Measurements from ENCODE around the gene SLC4A4.

The SLC4A4 gene

DNA sequence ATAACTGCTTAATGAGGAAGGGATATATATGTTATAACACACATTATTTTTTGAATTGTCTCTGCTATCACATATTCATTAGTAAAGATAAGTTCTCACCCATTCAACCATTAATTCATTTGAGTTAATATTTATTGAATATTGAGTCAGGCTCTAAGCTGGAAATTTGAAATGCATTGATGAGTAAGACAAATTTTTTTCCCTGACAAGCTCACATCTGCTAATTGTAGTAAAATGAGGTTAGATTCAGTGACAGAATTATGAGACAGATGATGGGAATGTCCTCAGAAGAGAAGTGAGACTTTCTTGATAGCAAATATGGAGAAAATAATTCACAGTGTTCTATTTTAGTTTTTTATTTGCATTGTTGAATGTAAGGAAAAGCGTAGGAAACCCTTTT, 194.3 kb downstream of the SLC4A4 start:
- H3K27ac Mint-ChIP-seq, result no peak overlapping the region
- no peaks in the 10 kb centered on the region for H3K27me3 Mint-ChIP-seq
- no peaks in the 10 kb centered on the region for H3K9me3 Mint-ChIP-seq
- DNase-seq (ENCODE audit: low spot score in 2 of 2) (no peak), ATAC-seq (ENCODE audit: low read depth) (no peak)
- H3K4me1 Mint-ChIP-seq, result no peaks in the 10 kb centered on the region
- H3K36me3 Mint-ChIP-seq, result no peaks in the 10 kb centered on the region
- no peak overlapping the region for H3K4me3 Mint-ChIP-seq

DNA sequence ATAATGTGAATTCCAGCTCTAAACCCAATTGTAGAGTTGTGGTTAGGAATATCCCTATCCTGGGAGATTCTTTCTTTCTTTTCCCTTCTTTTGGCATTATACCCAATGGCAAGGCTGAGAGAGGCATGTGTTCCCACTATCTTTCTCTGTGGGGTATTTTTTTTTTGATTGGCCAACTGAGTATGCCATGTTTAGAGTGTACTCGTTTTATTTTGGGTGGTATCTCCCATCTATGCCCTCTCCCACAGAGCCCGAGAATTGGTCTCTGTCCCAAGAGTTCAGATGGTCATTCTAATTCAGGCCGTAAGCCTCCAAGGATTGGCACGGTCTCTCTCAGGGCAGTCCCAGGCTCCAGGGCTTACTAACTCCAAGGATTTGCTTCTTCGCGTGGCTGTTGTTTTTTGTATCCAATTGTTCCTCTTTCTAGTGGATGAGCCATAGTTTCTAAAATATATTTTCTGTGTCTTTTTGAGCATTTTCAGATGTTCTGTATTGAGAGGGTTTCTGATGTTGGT, 198.8 kb downstream of the SLC4A4 start:
- DNase-seq (ENCODE audit: low spot score in 2 of 2) (no peak), ATAC-seq (ENCODE audit: low read depth) (no peak)
- Mint-ChIP-seq H3K4me3 (no peak overlapping the region), H3K9me3 (no peaks in the 10 kb centered on the region), H3K27ac (no peak overlapping the region), H3K4me1 (peaks cover 5% of the 10 kb centered on the region), H3K27me3 (no peaks in the 10 kb centered on the region), H3K36me3 (no peaks in the 10 kb centered on the region)

DNA sequence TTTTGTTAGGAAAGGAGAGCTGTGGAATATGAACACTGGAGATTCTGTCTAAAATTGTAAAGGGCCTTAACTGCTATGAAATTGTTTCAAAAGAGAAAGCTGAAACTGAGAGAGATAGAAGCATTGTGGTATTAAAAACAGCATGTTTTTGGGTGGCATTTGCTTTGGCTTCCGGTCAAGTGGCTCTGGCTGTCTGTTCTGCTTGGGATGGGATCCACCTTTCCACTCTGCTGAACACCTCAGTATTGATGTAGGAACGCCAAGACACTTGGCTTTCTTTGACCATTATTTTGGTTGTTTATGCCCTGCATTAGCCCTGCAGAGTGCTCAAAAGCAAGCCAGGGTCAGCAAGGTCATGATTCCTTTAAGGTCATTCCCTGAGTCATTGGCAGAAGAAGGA, 199.7 kb downstream of the SLC4A4 start:
- Mint-ChIP-seq H3K36me3 (no peaks in the 10 kb centered on the region), H3K27me3 (peaks cover 1% of the 10 kb centered on the region), H3K27ac (no peak overlapping the region), H3K9me3 (no peaks in the 10 kb centered on the region), H3K4me1 (peaks cover 5% of the 10 kb centered on the region), H3K4me3 (no peak overlapping the region)
- ATAC-seq (ENCODE audit: low read depth) (no peak), DNase-seq (ENCODE audit: low spot score in 2 of 2) (no peak)

DNA sequence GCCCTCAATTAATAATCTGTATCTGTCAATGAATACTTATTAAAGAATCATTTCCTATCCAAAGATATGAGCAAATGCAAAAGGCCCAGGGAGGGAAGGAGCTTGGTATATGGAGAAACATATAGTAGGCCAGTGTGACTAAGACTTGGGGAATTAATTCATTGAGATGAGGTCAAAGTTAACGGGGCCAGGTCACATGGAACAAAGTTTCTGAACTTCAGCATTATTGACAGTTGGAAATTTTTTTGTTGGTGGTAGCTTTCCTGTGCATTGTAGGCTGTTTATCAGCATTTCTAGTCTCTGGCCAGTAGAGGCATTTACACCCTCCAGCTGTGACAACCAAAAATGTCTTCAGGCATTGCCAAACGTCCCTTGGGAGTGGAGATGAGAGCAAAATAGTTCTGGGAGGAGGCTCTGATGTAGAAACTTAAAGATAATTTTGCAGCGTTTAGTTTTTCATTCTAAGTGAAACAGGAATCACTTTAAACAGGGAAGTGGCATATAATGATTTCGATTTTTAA, 202.0 kb downstream of the SLC4A4 start:
- peaks cover 5% of the 10 kb centered on the region for H3K4me1 Mint-ChIP-seq
- no peak overlapping the region for H3K27ac Mint-ChIP-seq
- peaks cover 1% of the 10 kb centered on the region for H3K27me3 Mint-ChIP-seq
- no peak overlapping the region for H3K4me3 Mint-ChIP-seq
- ATAC-seq (ENCODE audit: low read depth), result no peak
- H3K9me3 Mint-ChIP-seq, result no peaks in the 10 kb centered on the region
- no peak for DNase-seq (ENCODE audit: low spot score in 2 of 2)
- H3K36me3 Mint-ChIP-seq, result no peaks in the 10 kb centered on the region

DNA sequence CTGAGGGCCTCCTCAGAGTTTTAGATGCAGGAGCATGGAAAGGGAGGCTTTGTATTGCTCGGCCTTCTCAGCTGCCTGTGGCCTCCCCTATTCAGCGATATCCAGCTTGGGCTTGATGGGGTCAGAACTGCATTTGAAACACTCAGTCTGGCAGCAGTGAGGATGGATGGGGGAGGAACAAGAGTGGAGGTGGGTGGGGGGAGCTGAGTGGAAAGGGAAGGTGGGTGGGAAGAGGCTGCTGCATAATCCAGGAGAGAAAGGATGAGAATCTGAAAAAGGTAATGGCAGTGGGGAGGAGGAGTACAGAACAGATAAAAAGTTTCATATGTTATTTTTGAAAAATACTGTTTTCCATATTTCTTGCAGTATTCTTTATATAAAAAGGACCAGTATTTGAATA, 202.7 kb downstream of the SLC4A4 start:
- Mint-ChIP-seq H3K27me3 (peaks cover 1% of the 10 kb centered on the region), H3K36me3 (no peaks in the 10 kb centered on the region), H3K4me1 (peaks cover 5% of the 10 kb centered on the region), H3K9me3 (no peaks in the 10 kb centered on the region), H3K4me3 (no peak overlapping the region), H3K27ac (no peak overlapping the region)
- ATAC-seq (ENCODE audit: low read depth) (no peak), DNase-seq (ENCODE audit: low spot score in 2 of 2) (no peak)

DNA sequence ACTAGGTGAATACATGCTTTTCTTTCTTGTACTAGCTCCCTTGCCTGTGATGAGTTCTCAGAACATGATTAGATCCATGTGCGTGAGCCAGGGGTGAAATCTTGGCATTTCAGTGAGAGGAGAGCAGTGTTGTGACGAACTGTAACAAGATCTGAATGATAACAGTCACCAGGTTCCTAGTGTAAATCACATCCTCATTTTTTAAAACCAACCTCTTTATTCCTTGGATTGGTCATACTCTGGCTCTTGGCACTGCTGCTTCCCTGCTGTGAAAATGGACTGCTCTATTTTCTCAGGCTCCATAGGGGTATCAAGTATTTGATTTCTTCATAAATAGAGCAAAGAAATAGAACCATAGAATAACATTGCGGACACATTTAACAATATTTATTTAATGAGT, 206.3 kb downstream of the SLC4A4 start:
- Mint-ChIP-seq H3K4me1 (peaks cover 3% of the 10 kb centered on the region), H3K27ac (no peak overlapping the region), H3K27me3 (peaks cover 1% of the 10 kb centered on the region), H3K9me3 (no peaks in the 10 kb centered on the region), H3K4me3 (no peak overlapping the region), H3K36me3 (no peaks in the 10 kb centered on the region)
- DNase-seq (ENCODE audit: low spot score in 2 of 2) (no peak), ATAC-seq (ENCODE audit: low read depth) (no peak)

DNA sequence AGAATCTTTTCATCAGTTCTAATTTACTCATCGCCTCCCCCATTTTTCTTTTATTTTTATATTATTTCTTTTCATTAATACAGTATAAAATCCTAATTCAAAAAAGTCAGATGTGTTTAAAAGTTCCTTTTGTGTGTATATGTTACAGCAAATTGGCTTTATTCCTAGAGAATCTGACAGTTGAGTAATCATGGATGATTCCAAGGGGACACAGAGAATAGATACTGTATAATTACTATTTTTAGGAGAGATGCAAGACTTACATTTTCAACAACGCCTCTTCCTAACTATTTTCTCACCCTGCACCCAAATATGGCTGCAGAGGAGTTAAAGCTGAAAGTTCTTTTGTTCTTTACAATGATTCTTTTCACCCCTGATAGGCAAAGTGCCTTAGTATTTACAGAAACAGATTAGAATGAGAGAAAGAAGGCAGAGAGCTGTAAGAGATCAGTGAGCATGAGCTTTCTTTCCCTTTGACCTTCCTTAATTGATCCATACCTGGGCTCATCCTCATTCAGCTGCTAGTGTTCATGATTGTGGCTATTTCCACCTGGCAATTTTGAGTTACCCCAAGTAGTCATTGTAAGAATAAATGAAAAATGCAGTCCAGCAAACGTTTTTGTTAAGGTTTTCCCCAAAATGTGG, 210.8 kb downstream of the SLC4A4 start:
- ATAC-seq (ENCODE audit: low read depth), result no peak
- DNase-seq (ENCODE audit: low spot score in 2 of 2), result no peak
- Mint-ChIP-seq H3K36me3 (no peaks in the 10 kb centered on the region), H3K4me3 (no peak overlapping the region), H3K27ac (no peak overlapping the region), H3K27me3 (no peaks in the 10 kb centered on the region), H3K4me1 (no peaks in the 10 kb centered on the region), H3K9me3 (no peaks in the 10 kb centered on the region)

DNA sequence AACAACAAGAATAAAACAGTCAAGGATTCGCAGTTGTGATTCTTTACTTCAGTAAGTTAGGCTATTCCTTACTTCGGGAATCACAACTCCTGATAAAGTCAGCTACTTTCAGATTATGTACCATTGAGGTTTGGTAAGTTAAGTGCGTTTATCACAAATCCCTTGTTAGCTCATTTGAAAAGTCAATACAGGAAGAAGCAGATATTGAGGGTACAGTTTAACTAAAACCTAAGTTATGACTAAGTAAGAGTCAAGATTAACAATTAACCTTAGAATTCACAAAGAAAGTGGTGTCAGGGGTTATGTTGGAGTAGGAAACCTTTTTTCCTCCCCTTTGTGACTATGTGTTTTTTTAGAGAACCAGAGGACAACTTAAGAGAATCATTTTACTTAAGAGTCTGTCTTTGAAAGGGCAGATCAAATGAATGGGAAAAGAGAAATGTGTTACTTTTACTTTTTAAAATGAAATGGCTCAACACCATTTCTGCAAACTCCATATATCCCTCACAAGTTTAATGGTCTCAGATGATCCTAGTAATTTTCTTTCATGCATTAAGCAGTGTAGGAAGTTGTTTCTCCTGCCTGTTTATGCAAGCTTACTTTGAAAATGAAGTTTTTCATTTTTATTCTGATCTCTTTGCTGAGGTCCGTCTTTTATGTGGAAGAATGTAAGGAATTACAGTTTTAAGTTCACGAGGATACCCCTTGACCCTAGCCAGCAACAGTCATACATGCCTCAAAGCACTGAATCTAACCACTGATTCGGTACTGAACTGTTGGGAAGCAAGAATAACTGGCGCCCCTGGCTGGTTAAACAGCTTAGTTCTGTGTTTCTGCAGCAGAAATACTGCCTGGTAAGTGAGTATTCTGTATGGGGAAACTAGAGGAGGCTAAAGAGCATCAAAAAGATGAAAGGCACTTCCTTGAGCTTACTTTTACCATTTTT, 211.7 kb downstream of the SLC4A4 start:
- Mint-ChIP-seq H3K4me1 (no peaks in the 10 kb centered on the region), H3K9me3 (no peaks in the 10 kb centered on the region), H3K27me3 (no peaks in the 10 kb centered on the region), H3K36me3 (no peaks in the 10 kb centered on the region), H3K27ac (no peak overlapping the region), H3K4me3 (no peak overlapping the region)
- DNase-seq (ENCODE audit: low spot score in 2 of 2) (no peak), ATAC-seq (ENCODE audit: low read depth) (no peak)

DNA sequence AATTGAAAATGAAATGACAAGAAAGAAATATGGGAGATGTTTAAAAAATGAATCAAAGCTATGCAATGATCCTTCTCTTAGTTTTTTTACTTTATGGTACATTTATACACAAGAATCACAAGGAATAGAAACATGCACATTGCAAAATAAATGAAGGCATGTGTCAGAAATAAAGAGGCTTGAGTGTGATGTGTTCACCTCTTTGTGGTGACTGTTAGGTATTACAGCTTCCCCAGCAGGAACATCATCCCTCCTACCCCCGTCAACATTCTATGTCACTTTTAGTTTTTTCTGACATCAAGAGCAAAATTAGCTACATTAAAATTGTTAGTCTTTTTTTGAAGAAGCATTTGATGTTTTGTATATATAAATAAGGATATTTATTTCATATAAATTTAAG, 214.8 kb downstream of the SLC4A4 start:
- DNase-seq (ENCODE audit: low spot score in 2 of 2), result no peak
- Mint-ChIP-seq H3K4me3 (no peak overlapping the region), H3K9me3 (no peaks in the 10 kb centered on the region), H3K36me3 (no peaks in the 10 kb centered on the region), H3K4me1 (no peaks in the 10 kb centered on the region), H3K27me3 (no peaks in the 10 kb centered on the region), H3K27ac (no peak overlapping the region)
- no peak for ATAC-seq (ENCODE audit: low read depth)

DNA sequence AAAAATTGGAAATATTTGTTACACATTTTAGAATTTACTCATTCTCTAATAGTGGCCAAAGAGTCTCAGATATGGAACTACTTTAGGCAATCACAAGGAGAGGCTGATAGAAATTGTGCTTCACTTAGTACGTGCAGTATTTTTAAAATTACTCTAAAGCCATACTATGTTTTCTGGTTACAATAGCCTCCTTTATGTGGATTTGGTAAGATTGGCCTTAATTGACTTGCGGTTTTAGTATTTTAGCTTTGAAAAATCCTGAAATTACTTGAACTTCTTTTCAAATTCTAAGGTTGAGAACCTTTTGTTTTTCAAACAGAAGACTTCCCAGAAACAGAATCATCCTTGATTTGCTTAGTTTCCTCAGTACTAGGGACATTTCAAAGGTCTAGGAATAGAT, 215.2 kb downstream of the SLC4A4 start:
- Mint-ChIP-seq H3K27ac (no peak overlapping the region), H3K36me3 (no peaks in the 10 kb centered on the region), H3K27me3 (no peaks in the 10 kb centered on the region), H3K4me1 (no peaks in the 10 kb centered on the region), H3K9me3 (no peaks in the 10 kb centered on the region), H3K4me3 (no peak overlapping the region)
- DNase-seq (ENCODE audit: low spot score in 2 of 2) (no peak), ATAC-seq (ENCODE audit: low read depth) (no peak)

DNA sequence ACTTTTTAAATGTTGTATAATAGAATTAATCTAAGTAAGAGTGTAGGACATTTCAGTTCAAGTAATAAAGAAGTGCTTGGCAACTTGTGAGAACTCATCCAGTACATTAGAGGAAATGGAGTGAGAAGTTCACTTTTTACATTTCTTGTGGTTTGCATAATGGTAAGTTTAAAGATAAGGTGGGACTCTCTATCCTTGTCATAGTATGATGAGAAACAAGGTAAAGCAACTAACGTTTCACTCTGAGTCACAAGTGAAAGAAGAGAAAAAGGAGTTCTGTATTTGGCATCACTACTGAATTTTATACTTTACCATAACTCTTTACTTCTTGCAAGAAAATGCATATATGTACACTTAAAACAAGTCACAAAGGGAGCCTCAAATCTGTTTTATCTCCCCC, 219.4 kb downstream of the SLC4A4 start:
- Mint-ChIP-seq H3K27me3 (no peaks in the 10 kb centered on the region), H3K4me1 (no peaks in the 10 kb centered on the region), H3K9me3 (no peaks in the 10 kb centered on the region), H3K27ac (no peak overlapping the region), H3K4me3 (no peak overlapping the region), H3K36me3 (no peaks in the 10 kb centered on the region)
- no peak for ATAC-seq (ENCODE audit: low read depth)
- no peak for DNase-seq (ENCODE audit: low spot score in 2 of 2)

DNA sequence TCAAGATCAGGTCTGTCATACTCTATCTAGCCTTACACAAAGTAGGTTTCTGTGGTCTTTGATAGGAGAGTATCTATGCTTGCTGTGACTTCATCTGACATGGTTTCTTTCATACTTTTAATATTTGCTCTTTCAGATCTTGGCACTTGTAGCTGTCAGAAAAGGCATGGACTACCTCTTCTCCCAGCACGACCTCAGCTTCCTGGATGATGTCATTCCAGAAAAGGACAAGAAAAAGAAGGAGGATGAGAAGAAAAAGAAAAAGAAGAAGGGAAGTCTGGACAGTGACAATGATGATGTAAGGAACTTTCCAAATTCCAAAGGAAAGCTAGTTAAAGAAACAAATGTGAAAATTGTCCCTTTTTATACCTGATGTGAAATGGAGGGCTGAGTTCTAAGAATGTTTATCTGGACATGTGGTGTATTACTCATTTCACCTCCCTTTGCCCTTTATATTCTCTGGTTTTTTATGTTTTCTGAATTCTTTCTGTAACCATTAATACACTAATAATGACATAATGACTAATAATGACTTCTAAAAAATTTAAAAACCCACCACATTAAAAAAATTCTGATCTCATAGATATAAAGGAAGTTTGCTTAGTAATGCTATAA, 221.2 kb downstream of the SLC4A4 start:
- ATAC-seq (ENCODE audit: low read depth), result no peak
- no peak overlapping the region for H3K27ac Mint-ChIP-seq

DNA sequence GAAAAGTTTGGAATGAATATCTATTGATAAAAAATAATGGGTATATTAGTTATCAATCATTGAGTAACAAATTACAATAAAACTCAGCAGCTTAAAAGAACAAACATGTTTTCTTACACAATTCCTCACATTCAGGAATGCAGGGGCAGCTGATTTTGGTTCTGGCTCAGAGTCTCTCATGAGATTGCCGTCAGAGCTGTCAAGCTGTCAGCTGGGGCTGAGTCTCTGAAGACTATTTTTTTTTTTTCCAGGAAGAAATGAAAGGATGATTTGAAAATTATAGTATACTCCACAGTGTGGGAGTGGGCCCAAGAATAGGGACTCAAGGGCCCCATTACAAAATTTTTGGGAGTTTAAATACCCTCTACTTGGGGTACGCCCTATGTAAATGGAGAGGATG, 226.0 kb downstream of the SLC4A4 start:
- no peaks in the 10 kb centered on the region for H3K4me1 Mint-ChIP-seq
- H3K27me3 Mint-ChIP-seq, result no peaks in the 10 kb centered on the region
- H3K9me3 Mint-ChIP-seq, result no peaks in the 10 kb centered on the region
- H3K36me3 Mint-ChIP-seq, result no peaks in the 10 kb centered on the region
- no peak for ATAC-seq (ENCODE audit: low read depth)
- DNase-seq (ENCODE audit: low spot score in 2 of 2), result no peak
- no peak overlapping the region for H3K4me3 Mint-ChIP-seq
- H3K27ac Mint-ChIP-seq, result no peak overlapping the region

More for the DNA sequence above, 221.2 kb downstream of the SLC4A4 start:
- H3K27me3 Mint-ChIP-seq, result no peaks in the 10 kb centered on the region
- DNase-seq (ENCODE audit: low spot score in 2 of 2), result no peak
- H3K36me3 Mint-ChIP-seq, result no peaks in the 10 kb centered on the region
- no peaks in the 10 kb centered on the region for H3K9me3 Mint-ChIP-seq
- no peaks in the 10 kb centered on the region for H3K4me1 Mint-ChIP-seq
- H3K4me3 Mint-ChIP-seq, result no peak overlapping the region

DNA sequence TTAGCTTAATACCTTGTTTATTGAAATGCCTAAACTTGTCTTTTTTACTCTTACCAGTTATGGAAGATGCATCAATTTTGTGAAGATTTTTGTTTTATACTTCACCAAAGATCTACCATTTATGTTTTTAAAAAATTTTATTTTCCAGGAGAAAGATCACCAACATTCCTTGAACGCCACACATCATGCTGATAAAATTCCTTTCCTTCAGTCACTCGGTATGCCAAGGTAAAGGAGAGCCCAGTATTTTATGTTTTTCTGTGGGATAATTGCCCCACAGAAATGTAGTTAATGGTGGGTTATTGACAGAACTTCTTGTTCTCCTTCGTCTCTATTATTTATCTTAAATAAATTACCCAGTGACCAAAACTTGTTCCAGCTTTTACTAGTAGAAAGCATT, 228.0 kb downstream of the SLC4A4 start:
- ATAC-seq (ENCODE audit: low read depth), result no peak
- H3K4me3 Mint-ChIP-seq, result no peak overlapping the region
- no peak for DNase-seq (ENCODE audit: low spot score in 2 of 2)
- no peak overlapping the region for H3K27ac Mint-ChIP-seq
- no peaks in the 10 kb centered on the region for H3K9me3 Mint-ChIP-seq
- no peaks in the 10 kb centered on the region for H3K4me1 Mint-ChIP-seq
- no peaks in the 10 kb centered on the region for H3K27me3 Mint-ChIP-seq
- H3K36me3 Mint-ChIP-seq, result no peaks in the 10 kb centered on the region
